Endothelial cell of umbilical vein (primary cell): ENCODE data around the gene MTERF4. TPM values are rescaled to one million over a fixed set of nuclear protein-coding genes. Genes with fewer than 3 reads are reported as not detected.

ENCODE experiments used
- BruUV-seq: library from RNA; stranded (reverse); fragments of 400-500 nt; replicated peaks from 2 replicates; lab custom pipeline; 2021; lab: Mats Ljungman, UMichigan
- CTCF ChIA-PET: fragments of 300-600, 350-600 bp; sonication (Branson Sonifier 250); formaldehyde crosslinking; loops from one replicate; lab custom pipeline; 2021; ENCODE audit warnings: antibody characterized with exemption, inconsistent platforms; lab: Charles Lee
- POLR2A ChIA-PET: fragments of 300-600, 350-600 bp; sonication (Branson Sonifier 250); formaldehyde crosslinking; loops from one replicate; lab custom pipeline; 2021; ENCODE audit warnings: antibody characterized with exemption, inconsistent platforms; lab: Charles Lee
- DNase-seq: peaks from one replicate; pipeline ENCODE4 v3.0.0-alpha.2; 2011; ENCODE audit warnings: low read depth, low spot score
- FAIRE-seq: peaks from 2 replicates; lab custom pipeline; 2011; peaks lifted over from hg19 to GRCh38; lab: Jason Lieb, UNC
- H2AFZ ChIP-seq: 2 replicates; pipeline ENCODE4 v1.6.0; 2012; ENCODE audit warnings: low read depth, low read length, control low read depth, inconsistent platforms
- H3K27ac ChIP-seq: 2 replicates; pipeline ENCODE4 v1.5.1; 2011; ENCODE audit warnings: low read depth, mild to moderate bottlenecking, control low read depth, low read length, moderate library complexity; ENCODE audit not compliant: insufficient read depth
- H3K27me3 ChIP-seq, 2 experiments: 2 replicates each; pipeline versions ENCODE4 v1.6.0 to v1.6.1; 2011; ENCODE audit warnings: low read length in 2 of 2, mixed read lengths in 1 of 2; ENCODE audit not compliant: control insufficient read depth in 2 of 2, insufficient read depth in 2 of 2
- H3K36me3 ChIP-seq, 2 experiments: 2 replicates in 1 of 2; 3 replicates in 1 of 2; pipeline ENCODE4 v1.5.1; 2011; ENCODE audit warnings: low read length in 2 of 2, mild to moderate bottlenecking in 1 of 2, moderate library complexity in 1 of 2; ENCODE audit not compliant: control insufficient read depth in 2 of 2, insufficient read depth in 2 of 2; ENCODE audit errors: extremely low read depth in 1 of 2
- H3K4me1 ChIP-seq: 3 replicates; pipeline ENCODE4 v1.5.1; 2011; ENCODE audit warnings: mild to moderate bottlenecking, low read length; ENCODE audit not compliant: control insufficient read depth, insufficient read depth; ENCODE audit errors: extremely low read depth
- H3K4me2 ChIP-seq: 2 replicates; pipeline ENCODE4 v1.6.1; 2011; ENCODE audit warnings: low read length, control low read depth, mixed read lengths; ENCODE audit not compliant: insufficient read depth
- H3K4me3 ChIP-seq, 3 experiments: fragments of 200-600 bp in 1 of 3; sonication (generic), shearing (Covaris generic) in 1 of 3; replicated peaks in 1 of 3; 2 replicates each; pipeline ENCODE4 v1.5.1; 2011 to 2016; ENCODE audit warnings: control low read depth in 3 of 3, low read length in 3 of 3, mild to moderate bottlenecking in 2 of 3, inconsistent platforms in 1 of 3, low read depth in 1 of 3, moderate library complexity in 1 of 3; ENCODE audit not compliant: insufficient read depth in 1 of 3
- H3K79me2 ChIP-seq: 2 replicates; pipeline ENCODE4 v1.6.0; 2012; ENCODE audit warnings: low read length, inconsistent platforms; ENCODE audit not compliant: control insufficient read depth, insufficient read depth
- H3K9ac ChIP-seq: replicated peaks from 2 replicates; pipeline ENCODE3; 2011; ENCODE audit warnings: low read length, control low read depth; ENCODE audit not compliant: insufficient read depth; ENCODE audit errors: extremely low read depth
- H3K9me1 ChIP-seq: replicated peaks from 3 replicates; pipeline ENCODE4 v1.6.0; 2011; ENCODE audit warnings: mild to moderate bottlenecking, low read length; ENCODE audit not compliant: control insufficient read depth, insufficient read depth; ENCODE audit errors: extremely low read depth
- H3K9me3 ChIP-seq: replicated peaks from 2 replicates; pipeline ENCODE4 v1.5.1; 2012; ENCODE audit warnings: low read length, inconsistent platforms; ENCODE audit not compliant: control insufficient read depth, insufficient read depth
- H4K20me1 ChIP-seq: replicated peaks from 2 replicates; pipeline ENCODE3; 2011; ENCODE audit warnings: mild to moderate bottlenecking, low read length; ENCODE audit not compliant: control insufficient read depth, insufficient read depth; ENCODE audit errors: extremely low read depth
- EZH2 ChIP-seq: IDR thresholded peaks from 2 replicates; pipeline ENCODE4 v1.6.1; 2012; ENCODE audit warnings: borderline replicate concordance, low read depth, mild to moderate bottlenecking, moderate library complexity, low read length, inconsistent platforms; ENCODE audit not compliant: severe bottlenecking
- FOS ChIP-seq: IDR thresholded peaks from 2 replicates; pipeline ENCODE4 v1.6.1; 2011; ENCODE audit warnings: mild to moderate bottlenecking, low read length, moderate library complexity, borderline replicate concordance; ENCODE audit not compliant: insufficient read depth
- GATA2 ChIP-seq: IDR thresholded peaks from 2 replicates; pipeline ENCODE4 v1.7.0; 2011; ENCODE audit warnings: low read depth, mild to moderate bottlenecking, moderate library complexity, mixed read lengths, low read length; ENCODE audit not compliant: insufficient read length, insufficient read depth
- JUN ChIP-seq: IDR thresholded peaks from 2 replicates; pipeline ENCODE4 v1.6.1; 2011; ENCODE audit warnings: borderline replicate concordance, low read depth; ENCODE audit not compliant: insufficient read length, insufficient read depth
- MYC ChIP-seq: IDR thresholded peaks from one replicate; pipeline ENCODE4 v1.6.1; 2011; ENCODE audit warnings: mild to moderate bottlenecking, low read depth, low read length
- POLR2A ChIP-seq: IDR thresholded peaks from 2 replicates; pipeline ENCODE4 v1.6.1; 2012; ENCODE audit warnings: low read depth, mild to moderate bottlenecking, control low read depth, low read length
- POLR2AphosphoS5 ChIP-seq: IDR thresholded peaks from 2 replicates; pipeline ENCODE4 v1.6.1; 2012; ENCODE audit warnings: low read depth, mild to moderate bottlenecking, control low read depth, low read length, moderate library complexity; ENCODE audit not compliant: insufficient read depth
- dilution Hi-C: fragments of 300-500 bp; cut with MboI; formaldehyde crosslinking; loops from one replicate; pipeline ENCODE4 v1.15.0; 2019; ENCODE audit warnings: low sequenced_read_pairs; ENCODE audit not compliant: extremely low pct_ligation_motif_present
- intact Hi-C: fragments of 100-400 bp; cut with micrococcal nuclease; formaldehyde crosslinking; loops from one replicate; pipeline ENCODE4 v1.10.0; 2022
- polyA plus RNA-seq, 4 experiments: library from polyadenylated mRNA; depleted of rRNA in 3 of 4; stranded (reverse) in 3 of 4; unstranded in 1 of 4; fragments of >200 nt; gene quantifications; 2 replicates each; pipeline versions ENCODE4 v1.2.1 to v1.2.3, GENCODE V29; 2011 to 2012; ENCODE audit warnings: missing spikeins in 1 of 4
- total RNA-seq: library from RNA; stranded (reverse); gene quantifications from 2 replicates; pipeline ENCODE4 v1.2.3, GENCODE V29; 2021
- TF ChIP-seq, protein P1 (sequence below), 2 donors: IDR thresholded peaks; 1 replicate in 1 of 2; 2 replicates in 1 of 2; pipeline ENCODE4 v1.5.1; 2011; ENCODE audit warnings: low read length in 2 of 2, mild to moderate bottlenecking in 2 of 2, moderate library complexity in 2 of 2, control low read depth in 1 of 2, inconsistent platforms in 1 of 2, low read depth in 1 of 2; ENCODE audit not compliant: insufficient read depth in 1 of 2; ENCODE audit errors: extremely low read depth in 1 of 2
- TF ChIP-seq, protein P2 (sequence below): IDR thresholded peaks from 2 replicates; pipeline ENCODE4 v1.6.1; 2011; ENCODE audit not compliant: insufficient read depth, insufficient read length

Gene MTERF4
- total and polyA plus RNA-seq, 2 donors (not counting 3 experiments of a cell fraction or from before 2014, with no cell fraction given), result 14.7 to 27.3 TPM

DNA sequence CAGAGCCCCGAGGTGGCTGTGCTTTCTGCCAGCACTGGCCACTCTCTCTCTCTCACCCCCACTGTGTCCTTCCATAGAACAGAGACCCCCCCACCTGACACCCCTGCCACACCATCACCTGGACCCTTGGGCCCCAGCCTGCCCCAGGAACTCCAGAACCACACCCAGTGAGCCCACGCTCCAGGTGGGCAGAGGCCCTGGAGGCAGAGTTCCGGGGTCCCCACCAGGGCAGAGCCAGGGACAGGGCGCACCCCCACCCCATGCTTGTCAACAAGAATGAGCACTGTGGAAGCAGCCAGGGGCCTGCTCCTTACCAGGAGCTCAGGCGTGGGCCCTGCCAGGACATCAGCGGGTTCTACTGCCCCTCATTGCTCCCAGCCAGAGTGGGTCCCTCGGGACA, 32.6 kb upstream of the MTERF4 start:
- ChIA-PET POLR2A (no interaction called here), CTCF (no interaction called here)
- H3K79me2 ChIP-seq, result no peaks in the 10 kb centered on the region
- H3K27ac ChIP-seq, result no peak overlapping the region
- H3K9me1 ChIP-seq, result no peaks in the 10 kb centered on the region
- no peak for FAIRE-seq
- TF ChIP-seq GATA2, result no peak
- TF ChIP-seq JUN, result no peak
- TF ChIP-seq FOS, result no peak
- TF ChIP-seq EZH2, result no peak
- no peak for TF ChIP-seq POLR2AphosphoS5
- no peaks in the 10 kb centered on the region for H3K27me3 ChIP-seq
- H4K20me1 ChIP-seq, result no peaks in the 10 kb centered on the region
- dilution Hi-C loops, result no loop called here
- no peak overlapping the region for H3K4me2 ChIP-seq
- intact Hi-C loops, result no loop called here
- no peak for DNase-seq
- no peak overlapping the region for H3K9ac ChIP-seq
- H3K4me3 ChIP-seq, result no peak overlapping the region
- no peaks in the 10 kb centered on the region for H3K9me3 ChIP-seq
- BruUV-seq, result no TSS peak
- H2AFZ ChIP-seq, result no peak overlapping the region
- peaks cover 0 to 3% of the 10 kb centered on the region in 2 experiments for H3K36me3 ChIP-seq
- H3K4me1 ChIP-seq, result no peaks in the 10 kb centered on the region

DNA sequence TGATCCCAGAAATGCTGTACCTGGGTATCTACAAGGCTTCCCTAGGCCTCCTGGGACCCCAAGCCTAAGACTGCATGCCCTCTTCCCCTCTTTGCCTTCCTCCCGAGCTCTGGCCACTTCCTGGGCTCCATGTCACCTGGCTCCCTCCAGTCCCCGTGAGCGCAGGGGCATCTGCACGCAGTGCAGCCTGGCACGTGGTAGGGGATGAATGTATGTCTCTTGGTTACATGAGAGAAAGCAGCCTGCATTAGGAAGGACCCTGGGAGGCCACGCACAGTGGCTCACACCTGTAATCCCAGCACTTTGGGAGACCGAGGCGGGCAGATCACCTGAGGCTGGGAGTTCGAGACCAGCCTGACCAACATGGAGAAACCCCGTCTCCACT, 31.3 kb upstream of the MTERF4 start:
- intact Hi-C loops, result no loop called here
- POLR2A ChIA-PET, result no interaction called here

More for the DNA sequence above, 31.3 kb upstream of the MTERF4 start:
- no TSS peak for BruUV-seq
- H3K27ac ChIP-seq, result no peak overlapping the region
- no peak overlapping the region for H3K4me2 ChIP-seq
- CTCF ChIA-PET, result no interaction called here
- H3K27me3 ChIP-seq, result no peaks in the 10 kb centered on the region
- dilution Hi-C loops, result no loop called here
- H3K79me2 ChIP-seq, result no peaks in the 10 kb centered on the region
- no peaks in the 10 kb centered on the region for H3K4me1 ChIP-seq
- no peak overlapping the region for H3K4me3 ChIP-seq
- no peak overlapping the region for H3K9ac ChIP-seq
- H3K36me3 ChIP-seq, result peaks cover 0 to 3% of the 10 kb centered on the region in 2 experiments
- FAIRE-seq (no peak), DNase-seq (no peak)
- no peak overlapping the region for H2AFZ ChIP-seq
- no peaks in the 10 kb centered on the region for H3K9me1 ChIP-seq
- H3K9me3 ChIP-seq, result no peaks in the 10 kb centered on the region
- TF ChIP-seq JUN (no peak), MYC (no peak), FOS (no peak), POLR2AphosphoS5 (no peak), POLR2A (no peak), EZH2 (no peak)
- TF ChIP-seq, protein P1, sequence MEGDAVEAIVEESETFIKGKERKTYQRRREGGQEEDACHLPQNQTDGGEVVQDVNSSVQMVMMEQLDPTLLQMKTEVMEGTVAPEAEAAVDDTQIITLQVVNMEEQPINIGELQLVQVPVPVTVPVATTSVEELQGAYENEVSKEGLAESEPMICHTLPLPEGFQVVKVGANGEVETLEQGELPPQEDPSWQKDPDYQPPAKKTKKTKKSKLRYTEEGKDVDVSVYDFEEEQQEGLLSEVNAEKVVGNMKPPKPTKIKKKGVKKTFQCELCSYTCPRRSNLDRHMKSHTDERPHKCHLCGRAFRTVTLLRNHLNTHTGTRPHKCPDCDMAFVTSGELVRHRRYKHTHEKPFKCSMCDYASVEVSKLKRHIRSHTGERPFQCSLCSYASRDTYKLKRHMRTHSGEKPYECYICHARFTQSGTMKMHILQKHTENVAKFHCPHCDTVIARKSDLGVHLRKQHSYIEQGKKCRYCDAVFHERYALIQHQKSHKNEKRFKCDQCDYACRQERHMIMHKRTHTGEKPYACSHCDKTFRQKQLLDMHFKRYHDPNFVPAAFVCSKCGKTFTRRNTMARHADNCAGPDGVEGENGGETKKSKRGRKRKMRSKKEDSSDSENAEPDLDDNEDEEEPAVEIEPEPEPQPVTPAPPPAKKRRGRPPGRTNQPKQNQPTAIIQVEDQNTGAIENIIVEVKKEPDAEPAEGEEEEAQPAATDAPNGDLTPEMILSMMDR (IDR thresholded peaks at IDR 0.05; ENCODE audit: extremely low read depth in 1 of 2, insufficient read depth in 1 of 2, low read depth in 1 of 2, low read length in 2 of 2), result no peak
- TF ChIP-seq, protein P2, sequence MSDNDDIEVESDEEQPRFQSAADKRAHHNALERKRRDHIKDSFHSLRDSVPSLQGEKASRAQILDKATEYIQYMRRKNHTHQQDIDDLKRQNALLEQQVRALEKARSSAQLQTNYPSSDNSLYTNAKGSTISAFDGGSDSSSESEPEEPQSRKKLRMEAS, result no peak
- no peaks in the 10 kb centered on the region for H4K20me1 ChIP-seq
